HL-60 (cell line): Measurements from ENCODE around the gene SBK1.

ENCODE experiments used
- DNase-seq, 2 experiments: peaks; one replicate each; pipeline ENCODE4 v3.0.0-alpha.2; 2010 to 2020; ENCODE audit warnings: low read depth in 1 of 2, low spot score in 1 of 2
- H3K27ac ChIP-seq: fragments of 250-450 bp; sonication (Bioruptor Pico); replicated peaks from 2 replicates; pipeline ENCODE4 v1.5.1; 2020; ENCODE audit warnings: mild to moderate bottlenecking, moderate library complexity
- H3K27me3 ChIP-seq: fragments of 250-450 bp; sonication (Bioruptor Pico); 2 replicates; pipeline ENCODE4 v1.5.1; 2021; ENCODE audit warnings: mild to moderate bottlenecking, moderate library complexity; ENCODE audit not compliant: insufficient read depth, poor library complexity, severe bottlenecking
- H3K4me3 ChIP-seq: replicated peaks from 2 replicates; pipeline ENCODE4 v1.5.1; 2011; ENCODE audit warnings: mild to moderate bottlenecking, control low read depth, low read length; ENCODE audit not compliant: insufficient read depth
- CTCF ChIP-seq: IDR thresholded peaks from one replicate; pipeline ENCODE4 v1.5.1; 2011; ENCODE audit warnings: low read length, control low read depth, inconsistent platforms; ENCODE audit not compliant: insufficient read depth
- GABPA ChIP-seq: IDR thresholded peaks from 2 replicates; pipeline ENCODE4 v1.6.1; 2012; ENCODE audit warnings: low read depth
- POLR2AphosphoS5 ChIP-seq: IDR thresholded peaks from 2 replicates; pipeline ENCODE4 v1.6.1; 2012; ENCODE audit warnings: low read depth
- REST ChIP-seq: IDR thresholded peaks from 2 replicates; pipeline ENCODE4 v1.6.1; 2012; ENCODE audit warnings: low read depth; ENCODE audit not compliant: insufficient replicate concordance
- SPI1 ChIP-seq: IDR thresholded peaks from 2 replicates; pipeline ENCODE4 v1.6.1; 2012; ENCODE audit warnings: low read depth, mild to moderate bottlenecking, borderline replicate concordance

The SBK1 gene

GRCh38 chr16:28283173-28283572 is 9.2 kb upstream of the SBK1 start:
- H3K27me3 ChIP-seq, result peaks cover 7% of the 10 kb centered on the region
- TF ChIP-seq POLR2AphosphoS5 (no peak), SPI1 (no peak), CTCF (no peak), GABPA (no peak), REST (no peak)
- DNase-seq, result no peak
- H3K4me3 ChIP-seq, result no peak overlapping the region
- H3K27ac ChIP-seq, result no peak overlapping the region

GRCh38 chr16:28283798-28284577 is 8.3 kb upstream of the SBK1 start:
- TF ChIP-seq REST (no peak), POLR2AphosphoS5 (no peak), GABPA (no peak), SPI1 (no peak), CTCF (no peak)
- peaks cover 7% of the 10 kb centered on the region for H3K27me3 ChIP-seq
- no peak for DNase-seq
- no peak overlapping the region for H3K4me3 ChIP-seq
- no peak overlapping the region for H3K27ac ChIP-seq

- DNase-seq, result no peak
- TF ChIP-seq SPI1 (no peak), GABPA (no peak), CTCF (no peak), POLR2AphosphoS5 (no peak), REST (no peak)
- H3K27ac ChIP-seq, result no peak overlapping the region
- H3K27me3 ChIP-seq, result peaks cover 7% of the 10 kb centered on the region
- no peak overlapping the region for H3K4me3 ChIP-seq
Observed at GRCh38 chr16:28285649-28286048, 6.7 kb upstream of the SBK1 start.
